ENCODE measurements around the gene NXNL1. TPM values are rescaled to one million over a fixed set of nuclear protein-coding genes. Genes with fewer than 3 reads are reported as not detected.

NXNL1 gene
- total RNA-seq, 2 donors from 2014 or later = not detected

- no peak overlapping the region for H3K27ac Mint-ChIP-seq
- peaks cover 0 to under 1% of the 10 kb centered on the region in 2 donors for H3K36me3 Mint-ChIP-seq
- ATAC-seq (no peak), DNase-seq (ENCODE audit: low spot score in 2 of 2) (no peak)
- no peaks in the 10 kb centered on the region for H3K9me3 Mint-ChIP-seq
Observed at GRCh38 chr19:17414097-17414496, 46.6 kb downstream of the NXNL1 start.

- no peaks in the 10 kb centered on the region for H3K9me3 Mint-ChIP-seq
- H3K27ac Mint-ChIP-seq = no peak overlapping the region
- H3K36me3 Mint-ChIP-seq = peaks cover 0 to 7% of the 10 kb centered on the region in 2 donors
- DNase-seq (ENCODE audit: low spot score in 2 of 2) (no peak), ATAC-seq (no peak)
Observed at GRCh38 chr19:17411801-17412200, 48.9 kb downstream of the NXNL1 start.

GRCh38 chr19:17409990-17410389 lies 50.7 kb downstream of the NXNL1 start:
- no peak for ATAC-seq
- Mint-ChIP-seq H3K9me3 (no peaks in the 10 kb centered on the region), H3K27ac (no peak overlapping the region), H3K36me3 (peaks cover 11 to 23% of the 10 kb centered on the region in 2 donors)
- no peak for DNase-seq (ENCODE audit: low spot score in 2 of 2)

- no peak for DNase-seq (ENCODE audit: low spot score in 2 of 2)
- Mint-ChIP-seq H3K27ac (peak overlapping the region; percentile 97), H3K9me3 (no peaks in the 10 kb centered on the region), H3K36me3 (peaks cover 16 to 29% of the 10 kb centered on the region in 2 donors)
- ATAC-seq = no peak
Observed at GRCh38 chr19:17406887-17407196, 53.9 kb downstream of the NXNL1 start.

GRCh38 chr19:17406046-17406886 lies 54.5 kb downstream of the NXNL1 start:
- H3K27ac Mint-ChIP-seq = peak overlapping the region; percentile 97
- ATAC-seq (peak; percentile 52 to 69), DNase-seq (ENCODE audit: low spot score in 2 of 2) (peak; percentile 32 to 83)
- peaks cover 16 to 35% of the 10 kb centered on the region in 2 donors for H3K36me3 Mint-ChIP-seq
- no peaks in the 10 kb centered on the region for H3K9me3 Mint-ChIP-seq

Other genes with a start within 250 kb of the NXNL1 start
- 10 to 100 TPM; 28.6 to 39.1 TPM for gene USE1, start 245.6 kb downstream of the NXNL1 start, total RNA-seq
- gene OCEL1, start 234.7 kb downstream of the NXNL1 start, total RNA-seq = 10 to 100 TPM; 14.3 to 17.1 TPM
- gene NR2F6, start 215.0 kb downstream of the NXNL1 start, total RNA-seq = 10 to 100 TPM in 1 of 2 donors, 1 to 10 TPM in 1; 5.8 to 12.9 TPM
- gene USHBP1, start 196.2 kb downstream of the NXNL1 start, total RNA-seq = under 1 TPM; 0.43 to 0.49 TPM
- gene BABAM1, start 193.5 kb downstream of the NXNL1 start, total RNA-seq = 100 to 1,000 TPM; 115 to 125 TPM
- 10 to 100 TPM in 1 of 2 donors, 1 to 10 TPM in 1; 8.4 to 13.7 TPM for gene ANKLE1, start 179.0 kb downstream of the NXNL1 start, total RNA-seq
- gene ABHD8, start 157.5 kb downstream of the NXNL1 start, total RNA-seq = 10 to 100 TPM; 10.4 to 10.5 TPM
- gene MRPL34, start 155.1 kb downstream of the NXNL1 start, total RNA-seq = 100 to 1,000 TPM in 1 of 2 donors, 10 to 100 TPM in 1; 70.2 to 100 TPM
- 10 to 100 TPM; 30.0 to 39.7 TPM for gene DDA1, start 151.4 kb downstream of the NXNL1 start, total RNA-seq
- gene ANO8, start 126.1 kb downstream of the NXNL1 start, total RNA-seq = 1 to 10 TPM; 4.5 to 7.2 TPM
- 10 to 100 TPM; 11.1 to 46.1 TPM for gene GTPBP3, start 123.4 kb downstream of the NXNL1 start, total RNA-seq
- gene PLVAP, start 83.6 kb downstream of the NXNL1 start, total RNA-seq = under 1 TPM in 1 of 2 donors, not detected in 1; 0.20 TPM
- gene CCDC194, start 66.7 kb downstream of the NXNL1 start, total RNA-seq = 1 to 10 TPM; 2.2 to 3.7 TPM
- 100 to 1,000 TPM in 1 of 2 donors, 10 to 100 TPM in 1; 77.4 to 126 TPM for gene BST2, start 55.3 kb downstream of the NXNL1 start, total RNA-seq
- 10 to 100 TPM; 34.4 to 55.2 TPM for gene MVB12A, start 40.9 kb downstream of the NXNL1 start, total RNA-seq
- gene TMEM221, start 12.3 kb downstream of the NXNL1 start, total RNA-seq = not detected
- 1 to 10 TPM; 5.8 to 6.3 TPM for gene SLC27A1, start 9.6 kb upstream of the NXNL1 start, total RNA-seq
- 10 to 100 TPM; 50.3 to 70.6 TPM for gene PGLS, start 50.7 kb upstream of the NXNL1 start, total RNA-seq
- gene COLGALT1, start 94.7 kb upstream of the NXNL1 start, total RNA-seq = 10 to 100 TPM; 39.2 to 64.7 TPM
- under 1 TPM; 0.04 to 0.20 TPM for gene UNC13A, start 227.4 kb upstream of the NXNL1 start, total RNA-seq